Measurements from ENCODE around the gene FBXO2.
"Not testable (repeated sequence)": the region's sequence is repeated elsewhere in the genome, so short reads cannot be mapped to it uniquely, and the experiment has no call there.

The FBXO2 gene

GRCh38 chr1:11622398-11622797 is 31.8 kb downstream of the FBXO2 start:
- no peak for DNase-seq

DNA sequence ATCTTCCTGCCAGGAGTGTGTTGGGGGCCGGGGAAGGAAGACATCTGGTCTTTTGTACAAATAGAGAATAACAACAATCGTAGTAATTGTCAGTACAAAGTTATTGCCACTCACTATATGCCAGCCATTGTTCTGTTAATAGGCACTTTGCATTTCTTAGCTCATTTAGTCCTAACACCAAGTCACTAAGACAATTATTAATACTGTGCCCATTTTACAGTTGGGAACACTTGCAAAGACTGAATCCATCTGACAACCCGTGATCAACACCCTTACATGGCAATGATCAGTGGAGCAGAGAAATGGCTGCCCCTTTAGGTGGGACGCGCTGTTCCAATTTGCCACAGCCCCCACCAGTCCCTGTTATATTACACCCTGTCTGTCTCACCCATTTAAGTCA is 33.3 kb downstream of the FBXO2 start:
- no peak for DNase-seq

DNA sequence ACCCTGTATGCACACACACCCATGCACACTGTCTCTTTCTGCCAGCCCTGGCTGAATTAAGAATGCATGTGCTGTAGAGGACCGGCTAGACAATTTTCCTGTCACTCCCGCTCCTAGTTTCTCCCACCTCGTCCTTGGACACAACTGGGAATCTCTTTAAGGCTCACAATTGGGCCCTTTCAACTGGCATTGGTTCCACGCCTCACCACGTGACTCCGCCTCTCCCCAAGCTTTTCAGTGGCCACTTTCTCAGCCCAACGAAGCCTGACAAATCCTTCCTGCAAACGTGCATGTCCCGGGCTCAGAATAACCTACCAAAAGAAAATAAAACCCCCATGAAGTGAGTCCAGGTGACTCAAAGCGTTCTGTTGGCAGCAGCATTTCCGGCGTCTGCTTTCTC is 33.8 kb downstream of the FBXO2 start:
- no peak for DNase-seq

- no peak for DNase-seq
These were observed 36.5 kb downstream of the FBXO2 start for GRCh38 chr1:11617741-11618140.

GRCh38 chr1:11617314-11617713 is 36.9 kb downstream of the FBXO2 start:
- DNase-seq = no peak

GRCh38 chr1:11616766-11617165 is 37.5 kb downstream of the FBXO2 start:
- no peak for DNase-seq

- DNase-seq = no peak
These were observed 39.1 kb downstream of the FBXO2 start for GRCh38 chr1:11615090-11615489.

- no peak for DNase-seq
These were observed 40.9 kb downstream of the FBXO2 start for GRCh38 chr1:11613347-11613746.

DNA sequence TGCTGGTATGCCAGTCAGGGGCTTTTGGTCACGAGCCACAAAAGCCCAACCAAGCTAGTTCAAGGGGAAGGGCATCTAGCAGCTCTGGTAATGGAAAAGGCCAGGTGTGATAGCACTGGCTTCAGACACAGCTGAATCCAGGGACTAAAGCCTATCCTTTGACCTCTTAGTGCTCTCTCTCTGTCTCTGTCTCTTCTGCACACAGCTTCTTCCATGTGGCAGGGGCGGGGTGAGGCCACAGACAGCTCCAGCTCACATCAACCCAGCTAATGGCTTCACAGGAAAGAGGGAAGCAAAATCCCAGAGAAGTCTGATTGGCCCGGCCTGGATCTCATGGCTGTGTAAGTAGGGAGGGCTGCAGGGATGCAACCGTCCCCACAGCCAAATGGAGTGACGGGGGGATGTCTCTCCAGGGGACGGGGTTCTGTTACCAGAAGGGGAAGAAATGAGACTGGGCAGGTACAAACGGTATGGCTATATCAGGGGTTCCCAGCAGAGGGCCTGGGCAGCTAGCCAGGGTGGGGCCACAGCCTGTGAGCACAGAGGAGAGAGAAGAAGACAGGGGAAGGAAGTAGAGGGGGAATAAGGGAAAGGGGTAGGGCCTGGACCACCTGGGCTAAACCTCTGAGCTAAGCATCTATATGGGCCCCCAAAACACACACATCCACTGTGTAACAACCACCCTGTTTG is 42.4 kb downstream of the FBXO2 start:
- DNase-seq = no peak

DNA sequence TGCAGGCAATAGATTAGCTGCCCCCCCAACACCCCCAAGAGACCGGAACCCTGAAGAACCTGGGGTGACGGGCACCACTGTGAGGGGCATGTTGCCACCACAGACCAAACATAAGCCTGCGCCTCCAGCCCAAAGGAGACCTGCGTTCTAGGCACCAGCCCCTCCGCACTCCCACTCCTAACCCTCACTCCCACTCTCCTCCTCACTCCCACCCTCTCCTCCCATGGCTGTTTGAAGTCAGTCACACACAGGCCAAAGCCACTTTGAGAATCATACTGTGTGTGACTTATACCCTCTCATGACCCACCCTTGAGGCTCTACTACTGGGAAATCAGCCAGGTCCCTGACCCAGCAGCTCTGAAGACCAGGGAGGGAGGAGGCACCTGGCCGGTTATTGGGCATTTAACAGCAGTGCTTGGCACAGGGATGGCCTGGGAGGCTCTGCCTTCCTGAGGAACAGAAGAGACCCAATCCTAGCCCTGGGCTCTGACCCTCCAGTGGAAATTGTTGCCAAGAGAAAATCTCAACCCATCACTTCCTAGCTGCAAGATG is 43.5 kb downstream of the FBXO2 start:
- DNase-seq = no peak

GRCh38 chr1:11609378-11609777 is 44.9 kb downstream of the FBXO2 start:
- not testable (repeated sequence) for DNase-seq

DNA sequence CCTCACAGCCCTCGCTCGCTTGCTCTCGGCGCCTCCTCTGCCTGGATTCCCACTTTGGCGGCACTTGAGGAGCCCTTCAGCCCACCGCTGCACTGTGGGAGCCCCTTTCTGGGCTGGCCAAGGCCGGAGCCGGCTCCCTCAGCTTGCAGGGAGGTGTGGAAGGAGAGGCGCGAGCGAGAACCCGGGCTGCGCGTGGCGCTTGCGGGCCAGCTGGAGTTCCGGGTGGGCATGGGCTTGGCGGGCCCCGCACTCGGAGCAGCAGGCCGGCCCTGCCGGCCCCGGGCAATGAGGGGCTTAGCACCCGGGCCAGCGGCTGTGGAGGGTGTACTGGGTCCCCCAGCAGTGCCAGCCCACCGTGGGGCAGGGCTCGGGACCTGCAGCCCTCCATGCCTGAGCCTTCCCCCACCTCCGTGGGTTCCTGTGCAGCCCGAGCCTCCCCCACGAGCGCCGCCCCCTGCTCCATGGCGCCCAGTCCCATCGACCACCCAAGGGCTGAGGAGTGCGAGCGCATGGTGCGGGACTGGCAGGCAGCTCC is 45.6 kb downstream of the FBXO2 start:
- DNase-seq = not testable (repeated sequence)

GRCh38 chr1:11606775-11607174 is 47.5 kb downstream of the FBXO2 start:
- DNase-seq = no peak

- DNase-seq = no peak
These were observed 51.2 kb downstream of the FBXO2 start for GRCh38 chr1:11602981-11603380.

DNA sequence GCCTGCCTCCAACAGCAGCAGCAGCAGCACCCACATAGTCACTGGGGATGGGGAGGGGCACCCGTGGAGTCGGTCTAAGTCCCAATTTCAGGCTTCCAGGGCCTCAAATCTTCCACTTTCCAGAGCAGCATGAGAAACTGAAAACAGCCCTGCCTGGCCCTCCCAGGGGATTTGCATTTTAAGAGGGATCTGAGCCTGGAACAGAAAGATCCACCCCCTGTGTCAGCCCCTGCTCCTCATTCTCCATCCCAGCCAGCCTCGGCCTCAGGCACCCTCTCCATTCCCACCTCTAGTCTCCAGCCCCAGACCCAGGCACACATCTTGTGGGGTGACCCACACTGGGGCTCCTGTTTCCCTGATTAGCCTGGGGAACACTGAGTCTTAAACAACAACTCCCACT is 51.8 kb downstream of the FBXO2 start:
- DNase-seq = no peak

- DNase-seq = no peak
These were observed 53.4 kb downstream of the FBXO2 start for GRCh38 chr1:11600836-11601235.

- DNase-seq = no peak
These were observed 54.2 kb downstream of the FBXO2 start for GRCh38 chr1:11599891-11600576.

DNA sequence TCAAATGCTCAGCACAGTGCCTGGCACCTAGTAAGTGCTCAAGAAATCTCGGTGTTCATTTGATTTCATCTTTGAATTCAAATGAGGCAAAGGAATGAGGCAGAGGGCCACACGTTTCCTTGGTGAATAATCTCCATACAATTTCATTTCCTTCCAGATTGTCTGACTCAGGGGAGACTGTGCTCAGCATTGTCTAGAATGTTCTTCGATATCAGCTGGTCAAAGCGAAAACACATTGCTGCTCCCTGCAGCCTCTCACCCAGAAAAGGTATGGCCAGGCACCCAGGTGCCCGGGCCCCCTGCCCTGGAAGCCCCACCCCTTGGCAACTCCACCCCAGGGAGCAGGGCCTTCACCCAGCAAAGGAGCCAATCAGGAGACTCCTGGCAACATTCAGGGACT is 55.8 kb downstream of the FBXO2 start:
- DNase-seq = no peak
